ENCODE measurements around the gene ITGB2.

DNA sequence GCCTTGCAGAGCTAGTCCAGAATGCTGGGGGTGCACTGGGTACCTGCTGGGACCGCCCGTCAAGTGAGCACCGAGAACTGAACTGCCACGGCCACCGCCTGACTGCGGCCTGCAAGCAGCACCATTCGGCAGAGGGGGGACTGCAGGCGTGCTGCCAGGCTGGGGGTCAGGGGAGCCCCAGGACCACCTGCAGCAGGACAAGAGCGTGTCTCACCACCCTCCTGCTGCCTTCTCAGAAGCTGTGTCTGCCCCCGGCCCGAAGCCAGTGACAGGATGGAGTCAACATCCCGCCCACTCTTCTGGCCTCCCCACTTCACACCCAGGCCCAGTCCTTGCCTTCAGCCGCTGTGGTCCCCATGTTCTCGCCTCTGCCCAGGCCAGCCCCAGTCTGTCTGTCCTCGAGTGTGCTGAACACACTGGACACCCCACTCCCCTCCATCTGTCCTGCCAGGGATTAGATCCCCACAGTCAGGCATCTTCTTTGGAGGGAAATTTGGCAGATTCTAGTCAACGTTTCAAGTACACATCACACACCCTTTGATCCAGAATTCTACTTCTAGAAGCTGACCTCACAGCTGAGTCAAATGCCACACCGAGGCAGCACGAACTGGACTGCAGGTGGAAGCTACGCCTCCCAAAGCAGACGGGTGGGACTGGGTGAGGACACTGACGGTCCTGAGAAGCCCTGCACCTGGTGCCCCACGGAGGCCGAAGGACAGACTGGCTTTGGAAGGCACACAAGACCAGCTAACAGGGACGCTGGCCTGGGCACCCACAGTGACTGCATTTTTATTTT lies 73.2 kb downstream of the ITGB2 start:
- TF ChIP-seq POLR2AphosphoS5 (IDR thresholded peaks at IDR 0.05) (no peak), CTCF (IDR thresholded peaks at IDR 0.05) (no peak), POLR2A (IDR thresholded peaks at IDR 0.05) (no peak)
